ENCODE results near the gene PRH1.

PRH1 gene

DNA sequence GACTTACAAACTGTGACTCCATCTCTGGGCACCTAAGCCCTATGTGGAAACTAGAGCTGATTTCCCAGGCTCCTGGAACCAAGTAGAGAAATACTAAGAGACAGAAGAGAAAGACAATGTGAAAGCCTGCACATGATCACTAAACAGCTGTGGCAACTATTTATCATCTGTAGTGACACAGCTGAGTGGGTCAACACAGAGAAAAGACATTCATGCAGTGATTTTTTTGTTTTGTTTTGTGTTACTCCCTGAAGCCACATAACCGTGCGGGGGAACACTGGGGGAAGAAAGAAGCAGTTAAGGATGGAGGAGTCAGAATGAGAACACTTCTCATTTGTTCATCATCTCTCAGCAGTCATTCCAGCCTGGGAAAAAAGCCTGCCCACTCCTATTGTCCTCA lies 36.3 kb downstream of the PRH1 start:
- no peak overlapping the region for H3K27ac ChIP-seq (ENCODE audit: low read depth, low read length, poor library complexity, severe bottlenecking)
- no peaks in the 10 kb centered on the region for H3K4me1 ChIP-seq (ENCODE audit: insufficient read depth, low read length, severe bottlenecking)
- H3K36me3 ChIP-seq (ENCODE audit: insufficient read depth, low read length), result no peaks in the 10 kb centered on the region; the same call in 1 of the 2 replicates
- no peak overlapping the region for H3K9ac ChIP-seq (ENCODE audit: low read length)
- no peak for TF ChIP-seq EZH2 (IDR thresholded peaks at IDR 0.05; ENCODE audit: borderline replicate concordance, low read length)
- TF ChIP-seq, protein P1, sequence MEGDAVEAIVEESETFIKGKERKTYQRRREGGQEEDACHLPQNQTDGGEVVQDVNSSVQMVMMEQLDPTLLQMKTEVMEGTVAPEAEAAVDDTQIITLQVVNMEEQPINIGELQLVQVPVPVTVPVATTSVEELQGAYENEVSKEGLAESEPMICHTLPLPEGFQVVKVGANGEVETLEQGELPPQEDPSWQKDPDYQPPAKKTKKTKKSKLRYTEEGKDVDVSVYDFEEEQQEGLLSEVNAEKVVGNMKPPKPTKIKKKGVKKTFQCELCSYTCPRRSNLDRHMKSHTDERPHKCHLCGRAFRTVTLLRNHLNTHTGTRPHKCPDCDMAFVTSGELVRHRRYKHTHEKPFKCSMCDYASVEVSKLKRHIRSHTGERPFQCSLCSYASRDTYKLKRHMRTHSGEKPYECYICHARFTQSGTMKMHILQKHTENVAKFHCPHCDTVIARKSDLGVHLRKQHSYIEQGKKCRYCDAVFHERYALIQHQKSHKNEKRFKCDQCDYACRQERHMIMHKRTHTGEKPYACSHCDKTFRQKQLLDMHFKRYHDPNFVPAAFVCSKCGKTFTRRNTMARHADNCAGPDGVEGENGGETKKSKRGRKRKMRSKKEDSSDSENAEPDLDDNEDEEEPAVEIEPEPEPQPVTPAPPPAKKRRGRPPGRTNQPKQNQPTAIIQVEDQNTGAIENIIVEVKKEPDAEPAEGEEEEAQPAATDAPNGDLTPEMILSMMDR (IDR thresholded peaks at IDR 0.05; ENCODE audit: low read length), result no peak
- no peaks in the 10 kb centered on the region for H4K20me1 ChIP-seq (ENCODE audit: insufficient read depth, low read length)
- no peak overlapping the region for H3K4me3 ChIP-seq (ENCODE audit: low read depth, low read length, poor library complexity, severe bottlenecking)
- H2AFZ ChIP-seq (ENCODE audit: low read length), result no peak overlapping the region
- no peaks in the 10 kb centered on the region for H3K9me2 ChIP-seq (ENCODE audit: low read depth, low read length)
- no peaks in the 10 kb centered on the region for H3K9me3 ChIP-seq (ENCODE audit: low read length)
- H3F3A ChIP-seq (ENCODE audit: insufficient read depth, low read length), result no peaks in the 10 kb centered on the region
- H3K4me2 ChIP-seq (ENCODE audit: low read length), result no peak overlapping the region
- H3K79me2 ChIP-seq (ENCODE audit: insufficient read depth, low read length), result no peaks in the 10 kb centered on the region
- no peaks in the 10 kb centered on the region for H3K27me3 ChIP-seq (ENCODE audit: insufficient read depth, low read length)

DNA sequence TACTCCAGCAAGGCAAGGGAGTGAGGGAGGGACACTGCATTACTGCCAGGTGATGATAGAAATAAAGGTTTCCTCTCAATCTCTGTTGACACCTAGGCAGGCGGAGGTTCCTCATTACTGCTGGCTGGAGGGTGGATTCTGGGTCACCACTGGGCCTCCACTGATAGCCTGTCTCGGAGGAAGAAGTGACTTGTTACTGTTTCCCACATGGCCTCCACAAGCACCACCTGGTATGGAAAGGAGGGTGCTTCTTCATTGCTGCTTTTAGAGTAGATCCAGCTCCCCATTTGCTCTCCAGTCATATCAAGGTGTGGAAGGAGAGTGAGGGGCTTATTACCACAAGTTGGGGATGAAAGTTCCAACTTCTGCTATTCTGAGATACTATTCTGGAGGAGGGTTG lies 41.2 kb downstream of the PRH1 start:
- no peak overlapping the region for H3K4me3 ChIP-seq (ENCODE audit: low read depth, low read length, poor library complexity, severe bottlenecking)
- no peaks in the 10 kb centered on the region; the same call in 1 of the 2 replicates for H3K36me3 ChIP-seq (ENCODE audit: insufficient read depth, low read length)
- H2AFZ ChIP-seq (ENCODE audit: low read length), result no peak overlapping the region
- no peaks in the 10 kb centered on the region for H3K27me3 ChIP-seq (ENCODE audit: insufficient read depth, low read length)
- no peaks in the 10 kb centered on the region for H4K20me1 ChIP-seq (ENCODE audit: insufficient read depth, low read length)
- H3K9ac ChIP-seq (ENCODE audit: low read length), result no peak overlapping the region
- H3K4me2 ChIP-seq (ENCODE audit: low read length), result no peak overlapping the region
- TF ChIP-seq, protein P1 (IDR thresholded peaks at IDR 0.05; ENCODE audit: low read length), result no peak
- no peak for TF ChIP-seq EZH2 (IDR thresholded peaks at IDR 0.05; ENCODE audit: borderline replicate concordance, low read length)
- H3F3A ChIP-seq (ENCODE audit: insufficient read depth, low read length), result no peaks in the 10 kb centered on the region
- H3K9me2 ChIP-seq (ENCODE audit: low read depth, low read length), result no peaks in the 10 kb centered on the region
- no peaks in the 10 kb centered on the region for H3K9me3 ChIP-seq (ENCODE audit: low read length)
- H3K79me2 ChIP-seq (ENCODE audit: insufficient read depth, low read length), result no peaks in the 10 kb centered on the region
- no peaks in the 10 kb centered on the region for H3K4me1 ChIP-seq (ENCODE audit: insufficient read depth, low read length, severe bottlenecking)
- H3K27ac ChIP-seq (ENCODE audit: low read depth, low read length, poor library complexity, severe bottlenecking), result no peak overlapping the region

GRCh38 chr12:10838461-10838860 lies 45.6 kb downstream of the PRH1 start:
- Histone ChIP-seq H2AFZ (ENCODE audit: low read length) (no peak overlapping the region), H3K9me2 (ENCODE audit: low read depth, low read length) (no peaks in the 10 kb centered on the region), H3K27me3 (ENCODE audit: insufficient read depth, low read length) (no peaks in the 10 kb centered on the region), H3K27ac (ENCODE audit: low read depth, low read length, poor library complexity, severe bottlenecking) (no peak overlapping the region), H3K79me2 (ENCODE audit: insufficient read depth, low read length) (no peaks in the 10 kb centered on the region), H3K9me3 (ENCODE audit: low read length) (no peaks in the 10 kb centered on the region), H3K4me2 (ENCODE audit: low read length) (no peak overlapping the region), H3K9ac (ENCODE audit: low read length) (no peak overlapping the region), H3F3A (ENCODE audit: insufficient read depth, low read length) (no peaks in the 10 kb centered on the region), H4K20me1 (ENCODE audit: insufficient read depth, low read length) (no peaks in the 10 kb centered on the region), H3K36me3 (ENCODE audit: insufficient read depth, low read length) (no peaks in the 10 kb centered on the region), H3K4me1 (ENCODE audit: insufficient read depth, low read length, severe bottlenecking) (no peaks in the 10 kb centered on the region), H3K4me3 (ENCODE audit: low read depth, low read length, poor library complexity, severe bottlenecking) (no peak overlapping the region)
- TF ChIP-seq EZH2 (IDR thresholded peaks at IDR 0.05; ENCODE audit: borderline replicate concordance, low read length), result no peak
- TF ChIP-seq, protein P1 (IDR thresholded peaks at IDR 0.05; ENCODE audit: low read length), result no peak
